Activated T-cell treated with anti-CD3 and anti-CD28 coated beads, Interleukin-2, amount 50 U/mL, for 72 hours (primary cell): ENCODE results near the gene TMPRSS6. TPM values are rescaled to one million over a fixed set of nuclear protein-coding genes. Genes with fewer than 3 reads are reported as not detected.

ENCODE experiments used
- ATAC-seq, 2 donors: fragments of 150-1000 bp; cut with Tn5 transposase; replicated peaks in 1 of 2; 2 replicates each; pipeline ENCODE4 v1.10.0; 2021; ENCODE audit warnings: moderate library complexity in 2 of 2, mild to moderate bottlenecking in 1 of 2
- DNase-seq, 2 donors: peaks; one replicate each; pipeline ENCODE4 v3.0.0; 2021 to 2022; ENCODE audit warnings: mixed read lengths in 1 of 2
- H3K27ac Mint-ChIP-seq: one replicate; pipeline ENCODE4 v1.8.0; 2022; ENCODE audit warnings: mild to moderate bottlenecking, moderate library complexity, mixed read lengths
- H3K27me3 Mint-ChIP-seq: one replicate; pipeline ENCODE4 v1.8.0; 2022; ENCODE audit warnings: low read depth, mixed read lengths
- H3K36me3 Mint-ChIP-seq, 2 donors: one replicate each; pipeline ENCODE4 v1.8.0; 2022; ENCODE audit warnings: mixed read lengths in 2 of 2, mild to moderate bottlenecking in 1 of 2; ENCODE audit not compliant: insufficient read depth in 2 of 2
- H3K4me1 Mint-ChIP-seq: one replicate; pipeline ENCODE4 v1.8.0; 2022; ENCODE audit warnings: low read depth, mixed read lengths
- H3K4me3 Mint-ChIP-seq, 2 donors: one replicate each; pipeline ENCODE4 v1.8.0; 2022; ENCODE audit warnings: mild to moderate bottlenecking in 2 of 2, mixed read lengths in 2 of 2, moderate library complexity in 2 of 2
- H3K9me3 Mint-ChIP-seq, 2 donors: one replicate each; pipeline ENCODE4 v1.8.0; 2022; ENCODE audit warnings: mixed read lengths in 2 of 2
- total RNA-seq, 2 donors: library from RNA; stranded (reverse); gene quantifications; one replicate each; pipeline ENCODE4 v1.2.3, GENCODE V29; 2022

The TMPRSS6 gene
- total RNA-seq, 2 donors from 2014 or later = 26.8 to 59.4 TPM

DNA sequence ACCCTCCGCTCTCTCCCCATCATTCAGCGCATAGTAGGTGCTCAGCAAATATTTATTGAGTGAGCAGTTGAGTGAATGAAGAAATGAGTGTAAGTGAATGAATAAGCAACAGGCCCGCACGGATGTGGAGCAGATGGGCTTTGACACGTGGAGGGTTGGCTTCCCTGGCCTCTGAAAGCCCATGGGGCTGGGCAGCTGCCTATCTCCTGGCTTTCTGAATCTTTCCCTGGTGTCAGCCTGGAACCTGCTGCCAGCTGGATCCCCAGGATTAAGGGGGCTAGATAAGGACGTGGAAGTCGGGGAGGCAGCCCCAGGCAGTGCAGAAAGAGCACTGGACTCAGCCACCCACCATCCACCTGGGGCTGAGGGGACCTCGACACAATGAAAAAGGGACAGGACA, 27.6 kb upstream of the TMPRSS6 start:
- H3K27me3 Mint-ChIP-seq = no peaks in the 10 kb centered on the region
- no peak for DNase-seq
- no peak for ATAC-seq
- no peak overlapping the region for H3K4me3 Mint-ChIP-seq
- H3K9me3 Mint-ChIP-seq = no peaks in the 10 kb centered on the region
- H3K36me3 Mint-ChIP-seq = peaks cover 35 to 44% of the 10 kb centered on the region in 2 donors
- peaks cover 76% of the 10 kb centered on the region for H3K4me1 Mint-ChIP-seq
- peak overlapping the region; percentile 78 for H3K27ac Mint-ChIP-seq

DNA sequence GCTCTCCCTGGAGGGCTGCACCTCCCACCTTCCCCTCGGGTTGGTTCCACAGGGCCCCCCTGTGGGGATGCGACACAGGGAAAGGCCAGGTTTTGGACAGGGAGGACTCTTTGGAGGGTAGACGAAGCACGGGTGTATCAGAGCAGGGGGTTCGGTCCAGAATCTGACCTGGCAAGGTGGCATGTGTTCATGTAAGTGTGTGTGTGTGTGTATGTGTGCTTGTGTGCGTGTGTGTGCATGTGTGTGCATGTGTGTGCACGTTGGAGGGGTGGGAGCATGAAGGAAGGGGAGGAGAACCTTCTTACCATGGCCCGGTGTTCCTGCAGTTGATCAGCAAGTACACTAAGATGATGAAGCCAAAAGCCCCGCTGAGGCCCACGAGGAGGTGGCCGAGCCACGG, 25.5 kb upstream of the TMPRSS6 start:
- H3K4me1 Mint-ChIP-seq = peaks cover 62% of the 10 kb centered on the region
- no peak overlapping the region for H3K27ac Mint-ChIP-seq
- H3K4me3 Mint-ChIP-seq = no peak overlapping the region
- ATAC-seq = no peak
- no peaks in the 10 kb centered on the region for H3K27me3 Mint-ChIP-seq
- peaks cover 32 to 37% of the 10 kb centered on the region in 2 donors for H3K36me3 Mint-ChIP-seq
- no peak for DNase-seq
- no peaks in the 10 kb centered on the region for H3K9me3 Mint-ChIP-seq

DNA sequence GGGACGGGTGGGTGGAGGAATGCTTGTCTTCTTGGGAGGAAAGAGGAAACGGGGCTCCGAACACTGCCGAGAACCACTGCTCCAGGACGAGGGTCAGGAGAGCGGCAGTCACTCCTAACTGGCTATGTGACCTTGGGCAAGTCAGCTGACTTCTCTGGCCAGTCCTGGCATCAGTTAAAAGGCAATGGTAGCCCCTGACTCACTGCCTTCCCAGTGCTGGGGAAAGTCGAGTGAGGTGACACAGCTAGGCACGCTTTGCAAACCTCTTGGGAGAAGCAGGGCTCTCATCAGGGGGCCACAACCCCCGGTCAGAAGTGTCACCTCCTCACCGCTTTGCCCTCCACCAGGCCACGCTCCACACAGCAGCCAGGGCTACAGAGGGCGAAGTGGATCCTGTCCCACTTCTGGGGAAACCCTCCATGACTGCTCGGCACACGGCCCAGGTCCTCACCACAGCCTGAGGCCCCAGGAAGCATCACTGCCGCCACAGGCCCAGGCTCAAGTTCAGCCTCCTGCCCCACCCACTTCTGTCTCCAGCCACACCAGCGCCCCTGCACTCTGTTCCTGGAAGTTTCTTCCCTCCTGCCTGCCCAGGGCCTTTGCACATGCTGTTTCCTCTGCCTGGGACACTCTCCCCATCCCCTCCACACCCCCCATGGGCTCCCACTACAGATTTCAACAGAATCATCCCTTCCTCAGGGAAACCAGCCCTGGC, 23.9 kb upstream of the TMPRSS6 start:
- Mint-ChIP-seq H3K27me3 (no peaks in the 10 kb centered on the region), H3K27ac (peak overlapping the region; percentile 33), H3K4me1 (peaks cover 46% of the 10 kb centered on the region), H3K4me3 (no peak overlapping the region), H3K36me3 (peaks cover 28 to 36% of the 10 kb centered on the region in 2 donors), H3K9me3 (no peaks in the 10 kb centered on the region)
- DNase-seq = no peak
- ATAC-seq = no peak

DNA sequence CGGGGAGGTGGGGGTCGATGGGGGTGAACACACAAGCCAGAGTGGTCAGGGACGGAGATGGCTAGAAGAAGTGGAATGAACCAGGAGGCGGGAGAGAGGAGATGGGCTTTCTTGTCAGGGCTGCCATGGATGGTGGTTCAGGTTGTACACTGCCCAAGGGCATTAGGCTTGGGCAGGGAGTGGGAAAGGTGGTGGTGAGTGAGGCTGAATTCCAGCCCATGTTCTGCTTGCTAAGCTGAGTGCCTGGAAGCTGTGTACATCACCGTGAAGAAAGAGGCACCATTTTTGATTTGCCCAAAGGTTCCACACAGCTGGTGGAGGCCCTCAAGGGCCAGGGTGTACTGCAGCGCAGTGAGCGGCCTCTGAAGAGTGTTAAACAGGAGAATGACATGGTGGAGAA, 23.3 kb upstream of the TMPRSS6 start:
- no peak for DNase-seq
- Mint-ChIP-seq H3K27me3 (no peaks in the 10 kb centered on the region), H3K9me3 (no peaks in the 10 kb centered on the region), H3K36me3 (peaks cover 23 to 30% of the 10 kb centered on the region in 2 donors), H3K4me1 (peaks cover 44% of the 10 kb centered on the region), H3K27ac (no peak overlapping the region), H3K4me3 (no peak overlapping the region)
- no peak for ATAC-seq

DNA sequence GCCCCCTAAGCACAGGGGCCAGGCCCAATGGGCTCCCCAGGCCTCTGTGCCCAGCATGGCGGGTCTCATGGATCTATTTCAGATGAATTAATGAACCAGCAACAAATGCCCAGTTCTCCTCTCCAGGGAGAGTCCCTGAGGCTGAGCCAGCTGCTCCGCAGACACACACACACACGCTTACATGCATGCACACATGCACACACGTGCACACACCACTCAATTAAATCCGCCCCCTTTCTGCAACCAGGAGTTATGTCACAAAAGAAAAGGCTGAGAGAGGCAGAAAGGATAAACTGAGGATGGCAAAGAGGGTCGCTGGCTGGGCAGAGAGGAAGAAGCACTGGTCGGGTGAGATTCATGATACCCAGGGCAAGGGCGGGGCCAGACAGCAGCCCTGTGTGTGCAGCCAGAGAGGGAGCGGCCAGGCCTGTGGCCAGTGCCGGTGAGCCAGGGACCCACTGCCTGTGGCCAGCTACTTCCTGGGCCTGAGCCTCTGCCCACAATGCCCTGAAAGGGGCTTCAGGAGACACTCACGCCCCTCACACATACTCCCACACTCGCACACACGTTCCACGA, 20.4 kb upstream of the TMPRSS6 start:
- DNase-seq (no peak), ATAC-seq (no peak)
- H3K4me3 Mint-ChIP-seq = no peak overlapping the region
- H3K27me3 Mint-ChIP-seq = no peaks in the 10 kb centered on the region
- H3K4me1 Mint-ChIP-seq = peaks cover 47% of the 10 kb centered on the region
- H3K27ac Mint-ChIP-seq = peak overlapping the region; percentile 25
- no peaks in the 10 kb centered on the region for H3K9me3 Mint-ChIP-seq
- peaks cover 13 to 26% of the 10 kb centered on the region in 2 donors for H3K36me3 Mint-ChIP-seq

DNA sequence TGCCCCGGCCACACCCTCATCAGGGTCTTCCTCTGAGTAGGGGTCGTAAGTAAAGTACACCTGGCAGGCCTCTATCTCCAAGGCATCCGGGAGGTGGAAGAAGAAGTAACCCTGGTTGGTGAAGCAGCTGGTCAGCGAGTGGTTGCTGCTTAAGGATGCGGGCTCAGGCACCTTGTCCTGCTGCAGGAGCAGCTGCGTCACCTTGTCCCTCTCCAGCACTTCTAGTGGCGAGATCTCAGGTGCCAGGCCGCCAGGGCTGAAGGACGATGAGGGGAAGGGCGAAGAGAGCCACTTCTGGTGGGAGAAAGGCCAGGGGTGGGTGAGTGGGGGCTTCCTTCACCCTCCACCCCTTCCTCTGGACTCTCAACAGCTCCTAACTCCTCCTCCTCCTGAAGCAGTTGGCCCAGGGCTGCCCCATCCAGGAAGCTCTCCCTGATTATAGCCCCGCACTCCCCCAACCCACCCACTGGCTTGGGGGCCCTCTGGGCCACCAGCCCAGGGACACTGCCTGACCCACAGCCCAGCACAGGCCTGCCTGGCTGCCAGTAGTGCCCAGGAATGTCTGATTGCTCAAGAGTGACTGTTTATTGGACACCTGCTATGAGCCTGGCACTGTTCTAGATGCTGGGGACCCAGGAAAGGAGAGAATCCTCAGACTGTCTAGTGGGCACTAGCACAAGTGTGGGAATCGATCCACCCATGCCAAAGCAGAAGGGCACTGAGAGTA, 19.2 kb upstream of the TMPRSS6 start:
- Mint-ChIP-seq H3K27ac (peak overlapping the region; percentile 18), H3K9me3 (no peaks in the 10 kb centered on the region), H3K4me1 (peaks cover 47% of the 10 kb centered on the region), H3K27me3 (no peaks in the 10 kb centered on the region), H3K36me3 (peaks cover 11 to 23% of the 10 kb centered on the region in 2 donors), H3K4me3 (no peak overlapping the region)
- no peak for DNase-seq
- no peak for ATAC-seq

DNA sequence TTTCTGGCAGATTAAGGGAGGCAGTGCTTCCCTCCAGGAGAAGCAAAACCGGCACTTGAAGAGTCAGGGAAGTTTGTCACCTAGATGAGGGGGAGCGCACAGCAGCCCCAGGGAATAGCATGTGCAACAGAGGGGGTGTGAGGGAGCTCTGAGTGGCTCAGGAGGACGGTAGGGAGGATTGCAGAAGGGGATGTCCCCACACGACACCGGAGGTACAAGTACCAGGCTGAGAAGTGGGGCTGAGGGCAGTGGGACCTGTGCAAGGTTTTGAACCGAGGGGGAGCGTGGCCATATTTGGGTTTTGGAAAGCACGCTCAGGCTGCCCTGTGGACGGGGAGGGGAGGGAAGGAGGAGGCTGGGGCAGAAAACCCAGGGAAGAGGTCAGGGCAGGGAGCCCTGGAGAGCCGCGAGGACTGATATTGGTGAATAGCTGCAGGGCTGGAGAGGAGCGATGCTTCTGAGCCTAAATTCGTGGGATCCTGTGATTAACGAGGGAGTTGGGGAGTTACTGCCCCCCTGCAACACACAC, 17.9 kb upstream of the TMPRSS6 start:
- peaks cover 51% of the 10 kb centered on the region for H3K4me1 Mint-ChIP-seq
- H3K27ac Mint-ChIP-seq = no peak overlapping the region

DNA sequence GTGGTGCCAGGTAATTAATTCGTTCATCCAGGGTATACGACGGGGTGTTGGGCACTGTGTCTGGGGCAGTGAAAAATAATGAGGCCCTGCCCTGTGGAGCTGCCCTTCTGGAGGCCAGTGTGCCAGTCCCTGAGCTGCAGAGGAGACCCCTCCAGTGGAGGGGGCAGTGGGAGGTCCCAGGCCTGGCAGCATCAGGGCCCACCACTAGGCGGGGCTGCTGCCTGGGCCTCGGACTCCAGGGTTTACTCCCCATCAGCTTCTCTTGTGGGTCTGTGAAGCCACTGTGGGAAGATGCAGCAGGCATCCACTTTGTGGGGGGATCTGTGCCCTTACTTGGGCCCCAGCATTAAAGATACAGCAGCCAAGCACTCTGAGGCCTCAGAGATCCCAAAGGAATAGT, 17.4 kb upstream of the TMPRSS6 start:
- ATAC-seq = no peak
- Mint-ChIP-seq H3K36me3 (peaks cover 4 to 15% of the 10 kb centered on the region in 2 donors), H3K4me3 (no peak overlapping the region), H3K9me3 (no peaks in the 10 kb centered on the region), H3K27ac (no peak overlapping the region), H3K4me1 (peaks cover 54% of the 10 kb centered on the region), H3K27me3 (no peaks in the 10 kb centered on the region)
- peak; percentile 33 to 57 for DNase-seq

More for the DNA sequence above, 17.9 kb upstream of the TMPRSS6 start:
- ATAC-seq = no peak
- no peak for DNase-seq
- Mint-ChIP-seq H3K9me3 (no peaks in the 10 kb centered on the region), H3K4me3 (no peak overlapping the region), H3K36me3 (peaks cover 6 to 15% of the 10 kb centered on the region in 2 donors), H3K27me3 (no peaks in the 10 kb centered on the region)

DNA sequence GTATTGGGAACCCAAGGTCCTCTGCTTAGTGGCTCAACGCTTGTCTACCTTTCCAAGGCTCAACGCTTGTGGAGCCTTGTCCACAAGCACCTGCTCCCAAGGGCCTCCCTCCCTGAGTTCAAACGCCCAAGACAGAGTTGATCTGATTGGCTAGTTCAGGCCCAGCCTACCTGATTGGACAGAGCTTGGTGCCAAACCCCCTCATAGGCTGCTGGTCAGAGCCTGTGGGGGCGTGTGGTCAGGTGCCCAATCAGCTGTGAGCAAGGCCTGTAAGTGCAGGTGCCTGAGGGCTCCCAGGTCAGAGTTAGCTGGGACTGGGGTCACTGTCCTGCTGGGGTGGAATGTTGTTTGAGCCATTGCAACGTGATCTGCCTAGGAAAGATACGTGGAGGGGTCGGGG, 16.9 kb upstream of the TMPRSS6 start:
- peak in 1 of 2 donors; percentile 34 for DNase-seq
- Mint-ChIP-seq H3K9me3 (no peaks in the 10 kb centered on the region), H3K27ac (no peak overlapping the region), H3K4me3 (no peak overlapping the region), H3K27me3 (no peaks in the 10 kb centered on the region), H3K36me3 (peaks cover 3 to 16% of the 10 kb centered on the region in 2 donors), H3K4me1 (peaks cover 59% of the 10 kb centered on the region)
- no peak for ATAC-seq

DNA sequence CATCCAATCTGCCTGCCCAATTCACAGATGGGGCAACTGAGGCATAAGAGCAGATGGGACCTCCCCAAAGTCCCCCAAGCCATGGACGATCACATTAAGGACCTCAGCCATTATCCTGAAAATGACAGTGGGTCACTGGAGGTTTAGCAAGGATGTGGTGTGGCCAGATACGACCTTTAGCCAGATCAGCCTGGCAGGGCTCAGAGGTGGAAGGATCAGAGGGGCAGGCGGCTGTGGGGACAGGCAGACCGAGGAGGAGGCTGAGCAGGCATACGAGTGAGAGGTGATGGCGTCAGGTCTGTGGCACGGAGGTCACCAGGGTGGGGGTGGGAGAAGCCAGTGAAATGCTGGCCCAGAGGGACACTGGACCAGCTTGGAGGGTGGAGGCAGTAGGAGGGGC, 14.1 kb upstream of the TMPRSS6 start:
- H3K27me3 Mint-ChIP-seq = no peaks in the 10 kb centered on the region
- H3K36me3 Mint-ChIP-seq = peaks cover 5 to 9% of the 10 kb centered on the region in 2 donors
- DNase-seq = no peak
- no peaks in the 10 kb centered on the region for H3K9me3 Mint-ChIP-seq
- H3K4me3 Mint-ChIP-seq = peak overlapping the region; percentile 92 to 93
- peak overlapping the region; percentile 99 for H3K27ac Mint-ChIP-seq
- no peak for ATAC-seq
- H3K4me1 Mint-ChIP-seq = peaks cover 87% of the 10 kb centered on the region

DNA sequence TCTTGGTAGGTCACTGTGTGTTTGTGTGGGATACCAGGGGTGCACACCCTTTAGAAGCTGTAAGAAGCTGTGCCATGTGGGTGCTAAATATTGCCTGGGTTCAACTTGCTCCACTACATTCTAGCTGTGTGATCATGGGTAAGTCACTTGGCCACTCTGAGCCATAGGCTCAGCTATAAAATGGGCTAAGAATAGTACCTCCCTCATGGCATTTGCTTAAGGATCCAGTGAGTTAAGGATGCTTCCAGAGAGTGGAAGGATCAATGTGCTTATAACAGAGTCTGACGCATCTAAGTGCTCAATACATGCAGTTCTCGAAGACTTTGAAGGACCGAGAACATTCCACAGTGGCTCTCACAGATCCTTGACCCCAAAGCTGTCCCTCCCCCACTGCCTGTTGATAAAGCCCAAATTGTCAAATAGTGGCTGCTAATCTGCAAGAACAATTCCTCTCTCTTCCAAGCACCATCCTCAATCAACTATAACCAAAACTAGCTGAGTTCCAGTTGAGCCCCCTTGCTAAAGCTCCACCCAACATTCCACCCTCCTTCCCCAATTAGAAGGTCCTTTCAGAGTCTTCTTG, 13.2 kb upstream of the TMPRSS6 start:
- H3K27ac Mint-ChIP-seq = peak overlapping the region; percentile 99
- H3K9me3 Mint-ChIP-seq = no peaks in the 10 kb centered on the region
- peak overlapping the region; percentile 92 to 93 for H3K4me3 Mint-ChIP-seq

DNA sequence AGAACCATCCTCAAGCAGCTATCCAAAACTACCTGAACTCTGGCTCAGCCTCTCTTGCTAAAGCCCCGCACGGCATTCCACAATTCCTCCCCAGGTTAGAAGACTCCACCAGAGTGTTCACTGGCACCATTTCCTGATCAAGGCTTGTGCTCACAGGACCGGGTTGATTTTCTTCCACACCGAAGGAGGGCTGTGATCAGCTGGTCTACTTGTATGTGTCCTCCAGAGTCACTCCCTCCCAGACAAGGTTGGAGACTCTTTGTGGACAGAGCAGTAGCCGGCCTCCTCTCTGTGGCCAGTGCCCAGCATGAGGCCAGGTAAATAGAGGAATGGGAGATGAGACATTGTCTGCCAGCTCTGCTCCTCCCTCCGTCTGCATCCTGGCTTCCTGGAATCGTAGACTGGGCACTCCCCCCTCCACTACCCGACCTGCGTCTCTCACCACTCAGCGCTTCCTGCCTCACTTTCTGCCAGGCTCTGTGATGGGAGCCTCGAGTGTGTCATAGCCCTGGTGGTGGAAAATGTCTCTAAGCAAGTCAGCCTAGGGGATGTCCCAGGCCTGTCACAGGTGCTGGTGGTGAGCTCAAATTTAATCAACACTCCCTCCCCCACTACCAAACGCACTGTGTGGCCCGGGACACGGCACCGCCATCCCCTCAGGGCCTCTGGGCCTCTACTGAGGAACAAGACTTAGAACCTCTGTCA, 12.5 kb upstream of the TMPRSS6 start:
- ATAC-seq = peak; percentile 95 to 97
- H3K4me3 Mint-ChIP-seq = peak overlapping the region; percentile 92 to 93
- peak; percentile 91 to 95 for DNase-seq
- H3K27ac Mint-ChIP-seq = peak overlapping the region; percentile 99
- no peaks in the 10 kb centered on the region for H3K27me3 Mint-ChIP-seq
- H3K4me1 Mint-ChIP-seq = peaks cover 86% of the 10 kb centered on the region
- H3K36me3 Mint-ChIP-seq = peaks cover 5 to 8% of the 10 kb centered on the region in 2 donors
- no peaks in the 10 kb centered on the region for H3K9me3 Mint-ChIP-seq

More for the DNA sequence above, 13.2 kb upstream of the TMPRSS6 start:
- DNase-seq (no peak), ATAC-seq (no peak)
- Mint-ChIP-seq H3K27me3 (no peaks in the 10 kb centered on the region), H3K4me1 (peaks cover 92% of the 10 kb centered on the region), H3K36me3 (peaks cover 5 to 11% of the 10 kb centered on the region in 2 donors)
